Neutrophil (primary cell): ENCODE results near the gene DSCAM.

Experiments
- H3K27ac ChIP-seq: fragments of 200-600 bp; sonication (generic); 2 replicates; pipeline ENCODE4 v1.5.1; 2016; ENCODE audit warnings: mild to moderate bottlenecking, moderate library complexity
- H3K27me3 ChIP-seq: fragments of 200-600 bp; sonication (generic); 2 replicates; pipeline ENCODE4 v1.6.0; 2016; ENCODE audit warnings: mild to moderate bottlenecking
- H3K36me3 ChIP-seq: fragments of 200-600 bp; sonication (generic); 2 replicates; pipeline ENCODE4 v1.5.1; 2017
- H3K4me1 ChIP-seq, 2 experiments: fragments of 200-600 bp in 1 of 2; sonication (generic) in 1 of 2; 1 replicate in 1 of 2; 2 replicates in 1 of 2; pipeline versions ENCODE4 v1.5.1 to v1.6.1; 2013 to 2016; ENCODE audit warnings: low read depth in 1 of 2, low read length in 1 of 2, mild to moderate bottlenecking in 1 of 2, moderate library complexity in 1 of 2; ENCODE audit not compliant: control insufficient read depth in 1 of 2, insufficient read depth in 1 of 2
- H3K4me3 ChIP-seq, 2 experiments: fragments of 200-600 bp in 1 of 2; sonication (generic) in 1 of 2; 1 replicate in 1 of 2; 2 replicates in 1 of 2; pipeline ENCODE4 v1.5.1; 2013 to 2016; ENCODE audit warnings: low read depth in 1 of 2, low read length in 1 of 2, mild to moderate bottlenecking in 1 of 2, moderate library complexity in 1 of 2
- H3K9me3 ChIP-seq: fragments of 200-600 bp; sonication (generic); 2 replicates; pipeline ENCODE4 v1.5.1; 2016
- TF ChIP-seq, protein P1 (sequence below): fragments of 200-600 bp; sonication (generic); IDR thresholded peaks from 2 replicates; pipeline ENCODE4 v1.5.1; 2016; ENCODE audit warnings: antibody characterized with exemption

The DSCAM gene

DNA sequence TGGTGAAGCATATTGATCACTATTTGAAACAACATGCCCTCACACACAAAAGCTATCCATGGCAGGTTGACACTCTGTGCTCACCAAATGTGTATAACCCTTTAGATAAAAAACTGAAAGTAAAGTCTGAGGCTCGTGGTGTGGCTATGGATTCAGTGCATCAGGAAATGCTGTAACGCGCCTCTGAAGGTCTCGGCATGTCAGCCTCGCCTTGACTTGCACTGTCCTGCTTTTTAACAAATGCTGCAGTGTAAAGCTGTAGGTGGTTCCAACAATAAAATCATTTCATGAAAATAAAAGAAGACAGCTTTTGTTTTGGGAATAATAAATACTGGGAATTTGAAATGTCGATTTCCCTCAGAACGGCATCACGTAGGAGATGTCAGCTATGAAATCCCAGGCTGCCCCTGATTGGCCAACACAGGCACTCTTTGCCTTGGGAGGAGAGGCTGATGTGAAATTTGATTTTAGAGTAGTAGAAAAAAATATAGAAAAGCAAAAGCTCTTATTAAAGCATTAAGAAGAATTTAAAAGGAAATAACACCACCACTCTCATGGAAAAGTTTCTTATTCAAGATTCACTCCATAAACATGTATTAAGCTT, 168.2 kb downstream of the DSCAM start:
- Histone ChIP-seq H3K9me3 (no peaks in the 10 kb centered on the region), H3K36me3 (no peaks in the 10 kb centered on the region), H3K4me3 (no peak overlapping the region), H3K27ac (no peak overlapping the region), H3K27me3 (no peaks in the 10 kb centered on the region), H3K4me1 (no peaks in the 10 kb centered on the region)
- TF ChIP-seq, protein P1, sequence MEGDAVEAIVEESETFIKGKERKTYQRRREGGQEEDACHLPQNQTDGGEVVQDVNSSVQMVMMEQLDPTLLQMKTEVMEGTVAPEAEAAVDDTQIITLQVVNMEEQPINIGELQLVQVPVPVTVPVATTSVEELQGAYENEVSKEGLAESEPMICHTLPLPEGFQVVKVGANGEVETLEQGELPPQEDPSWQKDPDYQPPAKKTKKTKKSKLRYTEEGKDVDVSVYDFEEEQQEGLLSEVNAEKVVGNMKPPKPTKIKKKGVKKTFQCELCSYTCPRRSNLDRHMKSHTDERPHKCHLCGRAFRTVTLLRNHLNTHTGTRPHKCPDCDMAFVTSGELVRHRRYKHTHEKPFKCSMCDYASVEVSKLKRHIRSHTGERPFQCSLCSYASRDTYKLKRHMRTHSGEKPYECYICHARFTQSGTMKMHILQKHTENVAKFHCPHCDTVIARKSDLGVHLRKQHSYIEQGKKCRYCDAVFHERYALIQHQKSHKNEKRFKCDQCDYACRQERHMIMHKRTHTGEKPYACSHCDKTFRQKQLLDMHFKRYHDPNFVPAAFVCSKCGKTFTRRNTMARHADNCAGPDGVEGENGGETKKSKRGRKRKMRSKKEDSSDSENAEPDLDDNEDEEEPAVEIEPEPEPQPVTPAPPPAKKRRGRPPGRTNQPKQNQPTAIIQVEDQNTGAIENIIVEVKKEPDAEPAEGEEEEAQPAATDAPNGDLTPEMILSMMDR, result no peak

DNA sequence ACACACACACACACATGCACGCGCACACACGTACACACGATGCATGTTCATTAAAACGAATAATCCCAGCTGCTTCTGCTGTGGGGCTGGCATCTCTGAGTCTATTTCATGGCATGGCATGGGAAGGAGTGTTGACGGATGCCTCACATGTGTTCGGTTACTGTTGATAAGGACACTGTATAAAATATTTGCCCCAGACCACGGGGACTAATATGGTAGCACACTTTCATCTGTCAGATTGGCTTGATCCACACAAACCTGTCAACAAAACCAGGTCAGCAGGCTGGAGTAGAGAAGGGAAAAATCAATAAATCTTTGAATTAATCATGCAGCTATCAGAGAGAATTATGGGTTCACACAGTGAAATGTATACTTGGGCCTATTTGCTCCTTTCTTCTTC, 171.9 kb downstream of the DSCAM start:
- TF ChIP-seq, protein P1, result no peak
- no peak overlapping the region for H3K27ac ChIP-seq
- H3K27me3 ChIP-seq, result no peaks in the 10 kb centered on the region
- no peak overlapping the region for H3K4me3 ChIP-seq
- no peaks in the 10 kb centered on the region for H3K36me3 ChIP-seq
- no peaks in the 10 kb centered on the region for H3K9me3 ChIP-seq
- no peaks in the 10 kb centered on the region for H3K4me1 ChIP-seq

DNA sequence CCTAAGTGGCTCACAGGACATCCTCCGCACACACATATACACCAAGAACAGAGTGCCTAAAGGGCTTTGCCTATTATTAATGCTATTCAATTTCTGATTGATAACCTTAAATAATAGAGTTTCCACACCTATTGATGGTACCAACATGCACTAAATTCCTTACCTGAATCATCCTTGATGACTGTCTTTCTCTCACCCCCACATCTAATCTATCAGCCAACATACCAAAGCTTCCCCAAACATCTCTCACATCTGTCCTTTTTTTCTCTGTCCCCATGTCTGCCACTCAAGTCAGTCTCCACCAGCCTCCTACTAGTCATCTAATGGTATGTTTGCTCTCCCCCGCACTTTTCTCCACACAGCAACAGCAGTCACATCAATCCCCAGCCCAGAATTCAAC, 174.4 kb downstream of the DSCAM start:
- no peaks in the 10 kb centered on the region for H3K36me3 ChIP-seq
- TF ChIP-seq, protein P1, result no peak
- H3K4me1 ChIP-seq, result no peaks in the 10 kb centered on the region
- H3K27me3 ChIP-seq, result no peaks in the 10 kb centered on the region
- no peak overlapping the region for H3K27ac ChIP-seq
- H3K4me3 ChIP-seq, result no peak overlapping the region
- H3K9me3 ChIP-seq, result no peaks in the 10 kb centered on the region

DNA sequence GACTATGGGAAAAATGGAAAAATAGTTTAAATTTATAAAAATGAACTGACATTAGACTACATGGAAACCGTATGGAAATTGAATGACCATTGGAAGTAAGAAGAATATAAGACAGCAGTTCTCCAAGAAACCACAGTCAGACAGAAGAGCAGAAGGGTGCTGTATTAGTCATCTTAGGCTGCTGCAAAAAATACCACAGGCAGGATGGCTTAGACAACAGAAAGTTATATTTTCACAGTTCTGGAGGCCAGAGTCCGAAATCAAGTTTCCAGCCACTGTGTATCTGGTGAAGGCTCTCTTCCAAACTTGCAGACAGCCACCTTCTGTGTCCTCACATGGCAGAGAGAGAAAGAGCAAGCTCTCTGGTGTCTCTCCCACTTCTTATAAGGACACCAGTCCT, 175.2 kb downstream of the DSCAM start:
- Histone ChIP-seq H3K4me1 (no peaks in the 10 kb centered on the region), H3K27ac (no peak overlapping the region), H3K36me3 (no peaks in the 10 kb centered on the region), H3K9me3 (no peaks in the 10 kb centered on the region), H3K27me3 (no peaks in the 10 kb centered on the region), H3K4me3 (no peak overlapping the region)
- TF ChIP-seq, protein P1, result no peak

DNA sequence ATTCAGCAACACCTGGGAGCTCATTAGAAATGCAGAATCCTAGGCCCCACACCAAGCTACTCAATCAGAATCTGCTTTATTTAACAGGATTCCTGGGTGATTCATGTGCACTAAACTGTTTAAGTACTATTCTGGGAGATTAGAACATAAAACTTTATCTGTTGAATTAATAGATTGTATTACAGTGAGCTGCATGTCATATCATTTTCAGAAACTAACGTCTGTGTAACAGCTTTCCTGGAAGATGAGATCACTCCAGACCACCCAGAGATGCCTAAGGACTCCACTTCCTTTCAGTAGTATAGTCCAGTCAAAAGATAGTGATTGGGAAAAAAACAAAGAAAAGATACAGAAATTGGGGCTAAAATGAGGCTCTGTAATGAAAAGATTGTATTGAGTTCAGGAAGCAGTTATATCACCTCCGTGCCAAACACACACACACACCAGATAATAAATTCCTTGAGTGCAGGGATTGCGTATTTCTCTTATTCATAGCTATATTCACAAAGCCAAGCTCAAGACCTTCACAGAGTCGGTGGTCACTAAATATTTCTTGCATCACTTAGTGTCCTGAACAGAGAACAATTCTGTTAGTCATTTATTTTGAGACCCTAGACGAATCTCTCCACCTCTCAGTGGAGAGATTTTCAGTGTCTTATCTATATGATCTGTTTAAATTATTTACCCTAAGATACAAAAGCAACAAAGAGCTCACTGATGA, 178.2 kb downstream of the DSCAM start:
- TF ChIP-seq, protein P1, result no peak

More for the DNA sequence above, 178.2 kb downstream of the DSCAM start:
- Histone ChIP-seq H3K36me3 (no peaks in the 10 kb centered on the region), H3K4me3 (no peak overlapping the region), H3K9me3 (no peaks in the 10 kb centered on the region), H3K27me3 (no peaks in the 10 kb centered on the region), H3K4me1 (no peaks in the 10 kb centered on the region), H3K27ac (no peak overlapping the region)
